Measurements from ENCODE around the gene COG1.
"Not testable (repeated sequence)": the region's sequence is repeated elsewhere in the genome, so short reads cannot be mapped to it uniquely, and the experiment has no call there.

The COG1 gene

GRCh38 chr17:73192894-73193701 lies at the start of gene COG1:
TSS of gene COG1 (plus strand) at chr17:73193055. CDS start at chr17:73193070, 15 bp downstream.
- peak; percentile 84 for DNase-seq (ENCODE audit: low spot score)

GRCh38 chr17:73144209-73144608 lies 48.6 kb upstream of the COG1 start:
- not testable (repeated sequence) for DNase-seq (ENCODE audit: low spot score)

- DNase-seq (ENCODE audit: low spot score) = no peak
These were observed 47.2 kb upstream of the COG1 start for GRCh38 chr17:73145641-73146040.

- DNase-seq (ENCODE audit: low spot score) = not testable (repeated sequence)
These were observed 45.1 kb upstream of the COG1 start for GRCh38 chr17:73147791-73148190.

GRCh38 chr17:73148540-73149334 lies 44.1 kb upstream of the COG1 start:
- DNase-seq (ENCODE audit: low spot score) = no peak

GRCh38 chr17:73150622-73151300 lies 42.1 kb upstream of the COG1 start:
- DNase-seq (ENCODE audit: low spot score) = not testable (repeated sequence)

- peak; percentile 65 for DNase-seq (ENCODE audit: low spot score)
These were observed 40.8 kb upstream of the COG1 start for GRCh38 chr17:73151916-73152632.

GRCh38 chr17:73155410-73156165 lies 37.3 kb upstream of the COG1 start:
- DNase-seq (ENCODE audit: low spot score) = no peak

- peak; percentile 59 for DNase-seq (ENCODE audit: low spot score)
These were observed 36.6 kb upstream of the COG1 start for GRCh38 chr17:73156166-73156840.

GRCh38 chr17:73156887-73157520 lies 35.9 kb upstream of the COG1 start:
- no peak for DNase-seq (ENCODE audit: low spot score)

- DNase-seq (ENCODE audit: low spot score) = no peak
These were observed 35.3 kb upstream of the COG1 start for GRCh38 chr17:73157521-73157890.

- DNase-seq (ENCODE audit: low spot score) = no peak
These were observed 34.7 kb upstream of the COG1 start for GRCh38 chr17:73158133-73158532.

- DNase-seq (ENCODE audit: low spot score) = no peak
These were observed 31.8 kb upstream of the COG1 start for GRCh38 chr17:73160980-73161630.

- DNase-seq (ENCODE audit: low spot score) = no peak
These were observed 29.8 kb upstream of the COG1 start for GRCh38 chr17:73163043-73163442.

- DNase-seq (ENCODE audit: low spot score) = no peak
These were observed 27.0 kb upstream of the COG1 start for GRCh38 chr17:73165616-73166404.

- DNase-seq (ENCODE audit: low spot score) = no peak
These were observed 25.9 kb upstream of the COG1 start for GRCh38 chr17:73166731-73167581.

- DNase-seq (ENCODE audit: low spot score) = no peak
These were observed 24.2 kb upstream of the COG1 start for GRCh38 chr17:73168667-73169066.

GRCh38 chr17:73170324-73170723 lies 22.5 kb upstream of the COG1 start:
- no peak for DNase-seq (ENCODE audit: low spot score)
